HEK293 (cell line): ENCODE measurements around the gene FGD3.

Source experiments
- CTCF ChIA-PET: fragments of 350-600 bp; formaldehyde crosslinking; extraction: SDS; loops from one replicate; lab custom pipeline; 2021; ENCODE audit warnings: antibody characterized with exemption; lab: Yijun Ruan, JAX
- POLR2A ChIA-PET: fragments of 300-600 bp; formaldehyde crosslinking; extraction: SDS; loops from one replicate; lab custom pipeline; 2020; ENCODE audit warnings: antibody characterized with exemption, inconsistent platforms; lab: Yijun Ruan, JAX
- H3K27ac ChIP-seq: fragments of 200-500 bp; sonication (Bioruptor generic); 2 replicates; pipeline ENCODE4 v1.5.1; 2014; ENCODE audit warnings: low read depth, low read length, control low read depth, inconsistent platforms; ENCODE audit errors: extremely low read depth
- H3K36me3 ChIP-seq, 2 experiments: fragments of 200-500 bp in 1 of 2; sonication (Bioruptor generic) in 1 of 2; 1 replicate in 1 of 2; 2 replicates in 1 of 2; pipeline ENCODE4 v1.5.1; 2014 to 2017; ENCODE audit warnings: inconsistent platforms in 2 of 2, low read length in 2 of 2; ENCODE audit not compliant: control insufficient read depth in 2 of 2, insufficient read depth in 1 of 2
- H3K4me1 ChIP-seq: fragments of 200-500 bp; sonication (Bioruptor generic); 2 replicates; pipeline ENCODE4 v1.5.1; 2014; ENCODE audit warnings: mild to moderate bottlenecking, low read length, inconsistent platforms; ENCODE audit not compliant: control insufficient read depth, insufficient read depth
- H3K4me3 ChIP-seq: 2 replicates; pipeline ENCODE4 v1.5.1; 2011; ENCODE audit warnings: low read depth, mild to moderate bottlenecking, control low read depth, low read length, moderate library complexity
- H3K9me3 ChIP-seq: fragments of 200-500 bp; sonication (Bioruptor generic); 2 replicates; pipeline ENCODE4 v1.5.1; 2014; ENCODE audit warnings: low read depth, low read length, inconsistent platforms; ENCODE audit not compliant: control insufficient read depth, insufficient read depth
- ZBTB20 ChIP-seq: fragments of 450-650 bp; formaldehyde crosslinking; IDR thresholded peaks from 2 replicates; pipeline ENCODE4 v1.5.1; 2016; ENCODE audit warnings: missing biosample characterization, missing genetic modification characterization
- ZBTB21 ChIP-seq: fragments of 450-650 bp; formaldehyde crosslinking; IDR thresholded peaks from 2 replicates; pipeline ENCODE4 v1.5.1; 2017; ENCODE audit warnings: missing biosample characterization, missing genetic modification characterization
- ZNF114 ChIP-seq: fragments of 450-650 bp; formaldehyde crosslinking; IDR thresholded peaks from 2 replicates; pipeline ENCODE4 v1.5.0; 2017; ENCODE audit warnings: missing biosample characterization, missing genetic modification characterization
- ZNF140 ChIP-seq: fragments of 450-650 bp; formaldehyde crosslinking; IDR thresholded peaks from 2 replicates; pipeline ENCODE4 v1.5.1; 2016; ENCODE audit warnings: missing biosample characterization, missing genetic modification characterization
- ZNF202 ChIP-seq: fragments of 450-650 bp; formaldehyde crosslinking; IDR thresholded peaks from 2 replicates; pipeline ENCODE4 v1.5.1; 2016; ENCODE audit warnings: missing biosample characterization, missing genetic modification characterization, borderline replicate concordance
- ZNF23 ChIP-seq: fragments of 450-650 bp; formaldehyde crosslinking; IDR thresholded peaks from 2 replicates; pipeline ENCODE4 v1.5.1; 2016; ENCODE audit warnings: missing biosample characterization, missing genetic modification characterization, borderline replicate concordance
- ZNF335 ChIP-seq: fragments of 450-650 bp; formaldehyde crosslinking; conservative IDR thresholded peaks from 2 replicates; pipeline ENCODE4 v1.5.1; 2016; ENCODE audit warnings: missing biosample characterization, missing genetic modification characterization
- ZNF366 ChIP-seq: fragments of 450-650 bp; formaldehyde crosslinking; conservative IDR thresholded peaks from 2 replicates; pipeline ENCODE4 v1.5.1; 2016; ENCODE audit warnings: missing biosample characterization, missing genetic modification characterization
- ZNF394 ChIP-seq: fragments of 450-650 bp; formaldehyde crosslinking; IDR thresholded peaks from 2 replicates; pipeline ENCODE4 v1.5.1; 2016; ENCODE audit warnings: missing biosample characterization, missing genetic modification characterization, mild to moderate bottlenecking, moderate library complexity, borderline replicate concordance
- ZNF416 ChIP-seq: fragments of 450-650 bp; formaldehyde crosslinking; IDR thresholded peaks from 2 replicates; pipeline ENCODE4 v1.5.1; 2016; ENCODE audit warnings: missing biosample characterization, missing genetic modification characterization
- ZNF530 ChIP-seq: fragments of 450-650 bp; formaldehyde crosslinking; IDR thresholded peaks from 2 replicates; pipeline ENCODE4 v1.5.1; 2016; ENCODE audit warnings: low read depth, missing biosample characterization, missing genetic modification characterization
- ZNF585B ChIP-seq: fragments of 450-650 bp; formaldehyde crosslinking; IDR thresholded peaks from 2 replicates; pipeline ENCODE4 v1.5.1; 2016; ENCODE audit warnings: missing biosample characterization, missing genetic modification characterization
- ZNF707 ChIP-seq: fragments of 450-650 bp; formaldehyde crosslinking; IDR thresholded peaks from 2 replicates; pipeline ENCODE4 v1.5.1; 2016; ENCODE audit warnings: missing biosample characterization, missing genetic modification characterization
- ZNF747 ChIP-seq: fragments of 450-650 bp; formaldehyde crosslinking; IDR thresholded peaks from 2 replicates; pipeline ENCODE4 v1.5.1; 2016; ENCODE audit warnings: missing biosample characterization, missing genetic modification characterization
- TF ChIP-seq, protein P1 (sequence below): fragments of 450-650 bp; formaldehyde crosslinking; IDR thresholded peaks from 2 replicates; pipeline ENCODE4 v1.5.1; 2016; ENCODE audit warnings: missing biosample characterization, missing genetic modification characterization
- TF ChIP-seq, protein P2 (sequence below): fragments of 450-650 bp; formaldehyde crosslinking; IDR thresholded peaks from 2 replicates; pipeline ENCODE4 v1.5.1; 2017; ENCODE audit warnings: missing biosample characterization, missing genetic modification characterization
- TF ChIP-seq, protein P3 (sequence below): fragments of 450-650 bp; formaldehyde crosslinking; IDR thresholded peaks from 2 replicates; pipeline ENCODE4 v1.5.1; 2016; ENCODE audit warnings: missing biosample characterization, missing genetic modification characterization, borderline replicate concordance
- TF ChIP-seq, protein P4 (sequence below): fragments of 450-650 bp; formaldehyde crosslinking; IDR thresholded peaks from 2 replicates; pipeline ENCODE4 v1.5.1; 2016; ENCODE audit warnings: missing biosample characterization, missing genetic modification characterization
- TF ChIP-seq, protein P5 (sequence below): fragments of 450-650 bp; formaldehyde crosslinking; conservative IDR thresholded peaks from 2 replicates; pipeline ENCODE4 v1.5.1; 2016; ENCODE audit warnings: low read depth, missing biosample characterization, missing genetic modification characterization
- TF ChIP-seq, protein P6 (sequence below): fragments of 450-650 bp; formaldehyde crosslinking; IDR thresholded peaks from 2 replicates; pipeline ENCODE4 v1.5.1; 2017; ENCODE audit warnings: missing biosample characterization, missing genetic modification characterization
- TF ChIP-seq, protein P7 (sequence below): fragments of 450-650 bp; formaldehyde crosslinking; IDR thresholded peaks from 2 replicates; pipeline ENCODE4 v1.5.1; 2016; ENCODE audit warnings: missing biosample characterization, missing genetic modification characterization

FGD3 gene

DNA sequence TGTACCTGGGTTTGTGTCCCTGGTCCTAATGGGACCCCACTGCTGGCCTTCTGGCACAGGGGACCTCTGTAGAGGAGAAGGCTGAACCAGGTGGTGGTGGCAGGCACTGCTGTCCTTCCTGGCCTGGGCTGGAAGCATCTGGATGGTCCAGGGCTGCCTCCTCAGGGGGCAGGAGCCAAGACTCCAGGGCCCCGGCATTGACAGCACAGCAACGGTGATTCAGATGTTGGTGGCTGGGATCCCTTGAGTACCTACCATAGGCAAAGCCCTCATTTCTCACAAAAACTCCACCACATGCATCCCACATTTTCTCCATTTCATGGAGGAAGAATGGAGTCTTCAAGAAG lies 15.0 kb downstream of the FGD3 start:
- Histone ChIP-seq H3K4me3 (no peak overlapping the region), H3K27ac (no peak overlapping the region), H3K4me1 (no peaks in the 10 kb centered on the region)
- POLR2A ChIA-PET = no interaction called here
- CTCF ChIA-PET = interaction anchor here (0.9 kb wide), 1 partner anchor 8 kb away, joined by 3 read pairs; no protein-coding TSS in a partner anchor
- TF ChIP-seq ZBTB21 (tag by site-specific recombination) (no peak), ZNF366 (tag by site-specific recombination) (no peak), ZBTB20 (tag by site-specific recombination) (no peak), ZNF335 (no peak), ZNF707 (tag by site-specific recombination) (no peak)
- TF ChIP-seq, protein P1, sequence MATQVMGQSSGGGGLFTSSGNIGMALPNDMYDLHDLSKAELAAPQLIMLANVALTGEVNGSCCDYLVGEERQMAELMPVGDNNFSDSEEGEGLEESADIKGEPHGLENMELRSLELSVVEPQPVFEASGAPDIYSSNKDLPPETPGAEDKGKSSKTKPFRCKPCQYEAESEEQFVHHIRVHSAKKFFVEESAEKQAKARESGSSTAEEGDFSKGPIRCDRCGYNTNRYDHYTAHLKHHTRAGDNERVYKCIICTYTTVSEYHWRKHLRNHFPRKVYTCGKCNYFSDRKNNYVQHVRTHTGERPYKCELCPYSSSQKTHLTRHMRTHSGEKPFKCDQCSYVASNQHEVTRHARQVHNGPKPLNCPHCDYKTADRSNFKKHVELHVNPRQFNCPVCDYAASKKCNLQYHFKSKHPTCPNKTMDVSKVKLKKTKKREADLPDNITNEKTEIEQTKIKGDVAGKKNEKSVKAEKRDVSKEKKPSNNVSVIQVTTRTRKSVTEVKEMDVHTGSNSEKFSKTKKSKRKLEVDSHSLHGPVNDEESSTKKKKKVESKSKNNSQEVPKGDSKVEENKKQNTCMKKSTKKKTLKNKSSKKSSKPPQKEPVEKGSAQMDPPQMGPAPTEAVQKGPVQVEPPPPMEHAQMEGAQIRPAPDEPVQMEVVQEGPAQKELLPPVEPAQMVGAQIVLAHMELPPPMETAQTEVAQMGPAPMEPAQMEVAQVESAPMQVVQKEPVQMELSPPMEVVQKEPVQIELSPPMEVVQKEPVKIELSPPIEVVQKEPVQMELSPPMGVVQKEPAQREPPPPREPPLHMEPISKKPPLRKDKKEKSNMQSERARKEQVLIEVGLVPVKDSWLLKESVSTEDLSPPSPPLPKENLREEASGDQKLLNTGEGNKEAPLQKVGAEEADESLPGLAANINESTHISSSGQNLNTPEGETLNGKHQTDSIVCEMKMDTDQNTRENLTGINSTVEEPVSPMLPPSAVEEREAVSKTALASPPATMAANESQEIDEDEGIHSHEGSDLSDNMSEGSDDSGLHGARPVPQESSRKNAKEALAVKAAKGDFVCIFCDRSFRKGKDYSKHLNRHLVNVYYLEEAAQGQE (tag by site-specific recombination) = no peak
- TF ChIP-seq, protein P2, sequence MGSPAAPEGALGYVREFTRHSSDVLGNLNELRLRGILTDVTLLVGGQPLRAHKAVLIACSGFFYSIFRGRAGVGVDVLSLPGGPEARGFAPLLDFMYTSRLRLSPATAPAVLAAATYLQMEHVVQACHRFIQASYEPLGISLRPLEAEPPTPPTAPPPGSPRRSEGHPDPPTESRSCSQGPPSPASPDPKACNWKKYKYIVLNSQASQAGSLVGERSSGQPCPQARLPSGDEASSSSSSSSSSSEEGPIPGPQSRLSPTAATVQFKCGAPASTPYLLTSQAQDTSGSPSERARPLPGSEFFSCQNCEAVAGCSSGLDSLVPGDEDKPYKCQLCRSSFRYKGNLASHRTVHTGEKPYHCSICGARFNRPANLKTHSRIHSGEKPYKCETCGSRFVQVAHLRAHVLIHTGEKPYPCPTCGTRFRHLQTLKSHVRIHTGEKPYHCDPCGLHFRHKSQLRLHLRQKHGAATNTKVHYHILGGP (tag by site-specific recombination) = no peak
- TF ChIP-seq, protein P3, sequence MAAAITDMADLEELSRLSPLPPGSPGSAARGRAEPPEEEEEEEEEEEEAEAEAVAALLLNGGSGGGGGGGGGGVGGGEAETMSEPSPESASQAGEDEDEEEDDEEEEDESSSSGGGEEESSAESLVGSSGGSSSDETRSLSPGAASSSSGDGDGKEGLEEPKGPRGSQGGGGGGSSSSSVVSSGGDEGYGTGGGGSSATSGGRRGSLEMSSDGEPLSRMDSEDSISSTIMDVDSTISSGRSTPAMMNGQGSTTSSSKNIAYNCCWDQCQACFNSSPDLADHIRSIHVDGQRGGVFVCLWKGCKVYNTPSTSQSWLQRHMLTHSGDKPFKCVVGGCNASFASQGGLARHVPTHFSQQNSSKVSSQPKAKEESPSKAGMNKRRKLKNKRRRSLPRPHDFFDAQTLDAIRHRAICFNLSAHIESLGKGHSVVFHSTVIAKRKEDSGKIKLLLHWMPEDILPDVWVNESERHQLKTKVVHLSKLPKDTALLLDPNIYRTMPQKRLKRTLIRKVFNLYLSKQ (tag by site-specific recombination) = no peak
- TF ChIP-seq, all 188 proteins: peak for 0
- Histone ChIP-seq H3K9me3 (no peaks in the 10 kb centered on the region), H3K36me3 (no peaks in the 10 kb centered on the region)

DNA sequence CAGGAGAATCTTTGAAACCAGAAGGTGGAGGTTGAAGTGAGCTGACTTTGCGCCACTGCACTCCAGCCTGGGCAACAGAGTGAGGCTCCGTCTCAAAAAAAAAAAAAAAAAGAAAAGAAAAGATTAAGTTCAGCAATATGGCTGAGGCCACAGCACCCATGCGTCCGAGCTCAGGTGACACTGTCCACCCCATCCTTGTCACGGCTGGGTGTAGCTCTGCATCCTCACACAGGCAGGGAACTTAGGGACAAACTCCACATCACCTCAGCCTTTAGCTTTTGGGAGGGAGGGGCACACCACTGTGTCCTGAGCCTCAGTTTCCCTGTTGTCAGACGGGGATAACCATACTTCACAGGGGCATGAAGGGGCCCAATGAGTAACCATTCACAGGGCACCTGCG lies 15.5 kb downstream of the FGD3 start:
- CTCF ChIA-PET = interaction anchor here (0.9 kb wide), 1 partner anchor 9 kb away, joined by 3 read pairs; no protein-coding TSS in a partner anchor
- Histone ChIP-seq H3K4me1 (no peaks in the 10 kb centered on the region), H3K4me3 (no peak overlapping the region), H3K9me3 (no peaks in the 10 kb centered on the region), H3K36me3 (no peaks in the 10 kb centered on the region), H3K27ac (no peak overlapping the region)
- POLR2A ChIA-PET = no interaction called here
- no peak for TF ChIP-seq ZNF140
- TF ChIP-seq, protein P4, sequence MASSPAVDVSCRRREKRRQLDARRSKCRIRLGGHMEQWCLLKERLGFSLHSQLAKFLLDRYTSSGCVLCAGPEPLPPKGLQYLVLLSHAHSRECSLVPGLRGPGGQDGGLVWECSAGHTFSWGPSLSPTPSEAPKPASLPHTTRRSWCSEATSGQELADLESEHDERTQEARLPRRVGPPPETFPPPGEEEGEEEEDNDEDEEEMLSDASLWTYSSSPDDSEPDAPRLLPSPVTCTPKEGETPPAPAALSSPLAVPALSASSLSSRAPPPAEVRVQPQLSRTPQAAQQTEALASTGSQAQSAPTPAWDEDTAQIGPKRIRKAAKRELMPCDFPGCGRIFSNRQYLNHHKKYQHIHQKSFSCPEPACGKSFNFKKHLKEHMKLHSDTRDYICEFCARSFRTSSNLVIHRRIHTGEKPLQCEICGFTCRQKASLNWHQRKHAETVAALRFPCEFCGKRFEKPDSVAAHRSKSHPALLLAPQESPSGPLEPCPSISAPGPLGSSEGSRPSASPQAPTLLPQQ = no peak
- TF ChIP-seq ZNF747 (tag by site-specific recombination) = no peak
- TF ChIP-seq, protein P5, sequence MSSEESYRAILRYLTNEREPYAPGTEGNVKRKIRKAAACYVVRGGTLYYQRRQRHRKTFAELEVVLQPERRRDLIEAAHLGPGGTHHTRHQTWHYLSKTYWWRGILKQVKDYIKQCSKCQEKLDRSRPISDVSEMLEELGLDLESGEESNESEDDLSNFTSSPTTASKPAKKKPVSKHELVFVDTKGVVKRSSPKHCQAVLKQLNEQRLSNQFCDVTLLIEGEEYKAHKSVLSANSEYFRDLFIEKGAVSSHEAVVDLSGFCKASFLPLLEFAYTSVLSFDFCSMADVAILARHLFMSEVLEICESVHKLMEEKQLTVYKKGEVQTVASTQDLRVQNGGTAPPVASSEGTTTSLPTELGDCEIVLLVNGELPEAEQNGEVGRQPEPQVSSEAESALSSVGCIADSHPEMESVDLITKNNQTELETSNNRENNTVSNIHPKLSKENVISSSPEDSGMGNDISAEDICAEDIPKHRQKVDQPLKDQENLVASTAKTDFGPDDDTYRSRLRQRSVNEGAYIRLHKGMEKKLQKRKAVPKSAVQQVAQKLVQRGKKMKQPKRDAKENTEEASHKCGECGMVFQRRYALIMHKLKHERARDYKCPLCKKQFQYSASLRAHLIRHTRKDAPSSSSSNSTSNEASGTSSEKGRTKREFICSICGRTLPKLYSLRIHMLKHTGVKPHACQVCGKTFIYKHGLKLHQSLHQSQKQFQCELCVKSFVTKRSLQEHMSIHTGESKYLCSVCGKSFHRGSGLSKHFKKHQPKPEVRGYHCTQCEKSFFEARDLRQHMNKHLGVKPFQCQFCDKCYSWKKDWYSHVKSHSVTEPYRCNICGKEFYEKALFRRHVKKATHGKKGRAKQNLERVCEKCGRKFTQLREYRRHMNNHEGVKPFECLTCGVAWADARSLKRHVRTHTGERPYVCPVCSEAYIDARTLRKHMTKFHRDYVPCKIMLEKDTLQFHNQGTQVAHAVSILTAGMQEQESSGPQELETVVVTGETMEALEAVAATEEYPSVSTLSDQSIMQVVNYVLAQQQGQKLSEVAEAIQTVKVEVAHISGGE (tag by site-specific recombination) = no peak
- TF ChIP-seq ZNF202 (tag by site-specific recombination) = no peak
- TF ChIP-seq ZNF335 = no peak
- TF ChIP-seq, protein P6, sequence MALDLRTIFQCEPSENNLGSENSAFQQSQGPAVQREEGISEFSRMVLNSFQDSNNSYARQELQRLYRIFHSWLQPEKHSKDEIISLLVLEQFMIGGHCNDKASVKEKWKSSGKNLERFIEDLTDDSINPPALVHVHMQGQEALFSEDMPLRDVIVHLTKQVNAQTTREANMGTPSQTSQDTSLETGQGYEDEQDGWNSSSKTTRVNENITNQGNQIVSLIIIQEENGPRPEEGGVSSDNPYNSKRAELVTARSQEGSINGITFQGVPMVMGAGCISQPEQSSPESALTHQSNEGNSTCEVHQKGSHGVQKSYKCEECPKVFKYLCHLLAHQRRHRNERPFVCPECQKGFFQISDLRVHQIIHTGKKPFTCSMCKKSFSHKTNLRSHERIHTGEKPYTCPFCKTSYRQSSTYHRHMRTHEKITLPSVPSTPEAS (tag by site-specific recombination) = no peak
- TF ChIP-seq, protein P7, sequence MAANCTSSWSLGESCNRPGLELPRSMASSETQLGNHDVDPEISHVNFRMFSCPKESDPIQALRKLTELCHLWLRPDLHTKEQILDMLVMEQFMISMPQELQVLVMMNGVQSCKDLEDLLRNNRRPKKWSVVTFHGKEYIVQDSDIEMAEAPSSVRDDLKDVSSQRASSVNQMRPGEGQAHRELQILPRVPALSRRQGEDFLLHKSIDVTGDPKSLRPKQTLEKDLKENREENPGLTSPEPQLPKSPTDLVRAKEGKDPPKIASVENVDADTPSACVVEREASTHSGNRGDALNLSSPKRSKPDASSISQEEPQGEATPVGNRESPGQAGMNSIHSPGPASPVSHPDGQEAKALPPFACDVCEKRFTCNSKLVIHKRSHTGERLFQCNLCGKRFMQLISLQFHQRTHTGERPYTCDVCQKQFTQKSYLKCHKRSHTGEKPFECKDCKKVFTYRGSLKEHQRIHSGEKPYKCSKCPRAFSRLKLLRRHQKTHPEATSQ (tag by site-specific recombination) = no peak
- no peak for TF ChIP-seq ZNF23 (tag by site-specific recombination)
- no peak for TF ChIP-seq ZNF394
- no peak for TF ChIP-seq ZNF114
- TF ChIP-seq ZNF585B (tag by site-specific recombination) = no peak
- no peak for TF ChIP-seq ZNF530 (tag by site-specific recombination)
- no peak for TF ChIP-seq ZNF416 (tag by site-specific recombination)
